ENCODE results near the gene ZNF597.

- TF ChIP-seq, protein P1, sequence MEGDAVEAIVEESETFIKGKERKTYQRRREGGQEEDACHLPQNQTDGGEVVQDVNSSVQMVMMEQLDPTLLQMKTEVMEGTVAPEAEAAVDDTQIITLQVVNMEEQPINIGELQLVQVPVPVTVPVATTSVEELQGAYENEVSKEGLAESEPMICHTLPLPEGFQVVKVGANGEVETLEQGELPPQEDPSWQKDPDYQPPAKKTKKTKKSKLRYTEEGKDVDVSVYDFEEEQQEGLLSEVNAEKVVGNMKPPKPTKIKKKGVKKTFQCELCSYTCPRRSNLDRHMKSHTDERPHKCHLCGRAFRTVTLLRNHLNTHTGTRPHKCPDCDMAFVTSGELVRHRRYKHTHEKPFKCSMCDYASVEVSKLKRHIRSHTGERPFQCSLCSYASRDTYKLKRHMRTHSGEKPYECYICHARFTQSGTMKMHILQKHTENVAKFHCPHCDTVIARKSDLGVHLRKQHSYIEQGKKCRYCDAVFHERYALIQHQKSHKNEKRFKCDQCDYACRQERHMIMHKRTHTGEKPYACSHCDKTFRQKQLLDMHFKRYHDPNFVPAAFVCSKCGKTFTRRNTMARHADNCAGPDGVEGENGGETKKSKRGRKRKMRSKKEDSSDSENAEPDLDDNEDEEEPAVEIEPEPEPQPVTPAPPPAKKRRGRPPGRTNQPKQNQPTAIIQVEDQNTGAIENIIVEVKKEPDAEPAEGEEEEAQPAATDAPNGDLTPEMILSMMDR (IDR thresholded peaks at IDR 0.05; ENCODE audit: low read depth, low read length, poor library complexity, severe bottlenecking) = no peak
- TF ChIP-seq EZH2phosphoT487 (IDR thresholded peaks at IDR 0.05; ENCODE audit: borderline replicate concordance, low read length) = no peak
Observed at GRCh38 chr16:3465301-3465700, 22.0 kb upstream of the ZNF597 start.
